Measurements from ENCODE around the gene CUEDC2. TPM values are rescaled to one million over a fixed set of nuclear protein-coding genes. Genes with fewer than 3 reads are reported as not detected.

Gene CUEDC2
- total and polyA plus RNA-seq, 10 of the 15 experiments (the other 5 are each of a cell fraction or from before 2014, with no cell fraction given), result 20.4 to 121 (median 75.0) TPM

DNA sequence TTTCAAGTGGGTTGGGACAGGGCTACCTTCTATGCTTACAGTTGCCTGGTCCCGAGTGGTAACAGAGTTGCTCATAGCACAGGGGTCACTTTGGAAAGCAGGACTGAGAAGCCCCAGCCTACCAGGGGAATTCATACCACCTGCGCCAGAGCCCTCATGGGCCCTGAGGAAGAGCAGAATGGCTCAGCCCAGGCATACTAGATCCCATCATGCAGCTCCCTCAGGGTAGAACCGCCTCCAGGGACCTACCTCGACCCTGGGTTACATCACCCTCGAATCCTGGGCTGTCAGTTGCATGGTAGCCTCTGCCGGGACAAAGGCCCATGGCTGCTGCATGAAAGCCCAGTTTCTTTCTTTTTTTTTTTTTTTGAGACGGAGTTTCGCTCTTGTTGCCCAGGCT lies 2.9 kb downstream of the CUEDC2 start:
- 86% methylated on average over 8 of the region's 8 CpGs for WGBS (ENCODE audit: insufficient coverage, insufficient replicate concordance, low lambda C conversion rate, missing lambda C conversion rate)
- H3K9ac ChIP-seq (ENCODE audit: control insufficient read depth, insufficient read depth, low read length), result no peak overlapping the region
- intact Hi-C loops (cut with micrococcal nuclease; ENCODE audit: unreplicated experiment), result no loop called here
- DNase-seq (ENCODE audit: low read depth, low spot score) (no peak), FAIRE-seq (no peak), ATAC-seq (no peak)
- RAD21 ChIA-PET (ENCODE audit: unreplicated experiment), result no interaction called here
- CTCF ChIA-PET, result no interaction called here
- peaks cover 6% of the 10 kb centered on the region for H3K4me1 ChIP-seq (ENCODE audit: control insufficient read depth, insufficient read depth, low read length)
- POLR2A ChIA-PET, result interaction anchor here (0.7 to 1.3 kb wide), 3 partner anchors 20 to 36 kb away, joined by 3 to 4 read pairs (median 3); partner anchors contain the start of gene C10orf95
- no peaks in the 10 kb centered on the region for H3K27me3 ChIP-seq (replicated peaks in 1 of 2; ENCODE audit: control insufficient read depth in 2 of 2, insufficient read depth in 2 of 2, low read length in 1 of 2)
- in situ Hi-C loops (cut with MboI), result no loop called here
- H3K36me3 ChIP-seq (ENCODE audit: control insufficient read depth in 2 of 2, insufficient read depth in 2 of 2, low read length in 1 of 2), result peaks cover 0 to 3% of the 10 kb centered on the region in 2 experiments; a peak in 2 of 4 replicates
- H3K27ac ChIP-seq (ENCODE audit: control insufficient read depth, insufficient read depth), result no peak overlapping the region
- H4K20me1 ChIP-seq (ENCODE audit: control insufficient read depth, insufficient read depth), result no peaks in the 10 kb centered on the region
- peaks cover 11% of the 10 kb centered on the region for H3K79me2 ChIP-seq (ENCODE audit: control insufficient read depth, insufficient read depth, low read length)
- H2AFZ ChIP-seq (ENCODE audit: control insufficient read depth, low read depth, low read length), result no peak overlapping the region
- TSS peak; percentile 35 for BruUV-seq (replicated peaks)
- no peak overlapping the region for H3K4me3 ChIP-seq
- SMC1A ChIA-PET (ENCODE audit: uncharacterized antibody, unreplicated experiment), result interaction anchor here (1.2 kb wide), 1 partner anchor 8 kb away, joined by 7 read pairs; the partner anchor contains the start of gene FBXL15
- no peak overlapping the region for H3K4me2 ChIP-seq (ENCODE audit: control insufficient read depth, insufficient read depth)
- TF ChIP-seq FOXK2 (IDR thresholded peaks at IDR 0.05), result no peak
- no peak for TF ChIP-seq PAX5 (IDR thresholded peaks at IDR 0.05; ENCODE audit: borderline replicate concordance, low read depth, low read length)
- TF ChIP-seq RFX5 (IDR thresholded peaks at IDR 0.05; ENCODE audit: low read depth, low read length), result no peak
- TF ChIP-seq JUNB (IDR thresholded peaks at IDR 0.05), result no peak
- no peak for TF ChIP-seq SUPT20H (IDR thresholded peaks at IDR 0.05; ENCODE audit: borderline replicate concordance, control insufficient read depth, low read depth, low read length)
- no peak for TF ChIP-seq RELB (IDR thresholded peaks at IDR 0.05; ENCODE audit: low read depth)
- no peak for TF ChIP-seq ZNF207 (IDR thresholded peaks at IDR 0.05; ENCODE audit: borderline replicate concordance)
- no peak for TF ChIP-seq HDAC6 (IDR thresholded peaks at IDR 0.05; ENCODE audit: unreplicated experiment)
- no peak for TF ChIP-seq FOS (IDR thresholded peaks at IDR 0.05; ENCODE audit: borderline replicate concordance, extremely low read depth, insufficient read length)
- TF ChIP-seq BHLHE40 (IDR thresholded peaks at IDR 0.05; ENCODE audit: borderline replicate concordance in 1 of 2, low read depth in 2 of 2, low read length in 1 of 2), result no peak
- TF ChIP-seq CREB1 (IDR thresholded peaks at IDR 0.05; ENCODE audit: low read depth), result no peak
- no peak for TF ChIP-seq MAX (IDR thresholded peaks at IDR 0.05; ENCODE audit: low read depth, low read length)
- no peak for TF ChIP-seq USF2 (IDR thresholded peaks at IDR 0.05; ENCODE audit: borderline replicate concordance, low read depth, low read length)
- no peak for TF ChIP-seq GATAD2B (conservative IDR thresholded peaks at IDR 0.05; ENCODE audit: low read depth)
- TF ChIP-seq PAX8 (IDR thresholded peaks at IDR 0.05), result no peak
- TF ChIP-seq NFIC (IDR thresholded peaks at IDR 0.05; ENCODE audit: low read depth, low read length), result no peak
- no peak for TF ChIP-seq PML (IDR thresholded peaks at IDR 0.05; ENCODE audit: low read length)
- no peaks in the 10 kb centered on the region for H3K9me3 ChIP-seq (replicated peaks; ENCODE audit: control insufficient read depth, insufficient read depth, low read length)
